Hematopoietic multipotent progenitor cell treated with erythropoietin and hydrocortisone succinate and interleukin-3 and kit ligand, for 15 days (in vitro differentiated cells): ENCODE results near the gene SLC30A10.
"Not testable (repeated sequence)": the region's sequence is repeated elsewhere in the genome, so short reads cannot be mapped to it uniquely, and the experiment has no call there.

Experiments used
- DNase-seq: peaks from one replicate; pipeline ENCODE4 v3.0.0-alpha.2; 2015; ENCODE audit warnings: low spot score

SLC30A10 gene

GRCh38 chr1:219927956-219928790 is at the start of gene SLC30A10:
Gene SLC30A10, minus strand, starts transcription at chr1:219928557. Its CDS starts 117 bp downstream, at chr1:219928440.
- peak; percentile 15 for DNase-seq

GRCh38 chr1:219973213-219973612 is 44.9 kb upstream of the SLC30A10 start:
- DNase-seq, result peak; percentile 69

- DNase-seq, result no peak
These were observed 39.0 kb upstream of the SLC30A10 start for GRCh38 chr1:219967361-219967760.

GRCh38 chr1:219966071-219966349 is 37.7 kb upstream of the SLC30A10 start:
- DNase-seq, result no peak

GRCh38 chr1:219965285-219966070 is 37.1 kb upstream of the SLC30A10 start:
- no peak for DNase-seq

- no peak for DNase-seq
These were observed 35.1 kb upstream of the SLC30A10 start for GRCh38 chr1:219963432-219963831.

- no peak for DNase-seq
These were observed 33.3 kb upstream of the SLC30A10 start for GRCh38 chr1:219961684-219962083.

- no peak for DNase-seq
These were observed 31.3 kb upstream of the SLC30A10 start for GRCh38 chr1:219959540-219960203.

- no peak for DNase-seq
These were observed 30.6 kb upstream of the SLC30A10 start for GRCh38 chr1:219958875-219959417.

- no peak for DNase-seq
These were observed 26.5 kb upstream of the SLC30A10 start for GRCh38 chr1:219954736-219955421.

GRCh38 chr1:219954052-219954451 is 25.7 kb upstream of the SLC30A10 start:
- no peak for DNase-seq

- no peak for DNase-seq
These were observed 24.0 kb upstream of the SLC30A10 start for GRCh38 chr1:219952361-219952760.

GRCh38 chr1:219949227-219949626 is 20.9 kb upstream of the SLC30A10 start:
- not testable (repeated sequence) for DNase-seq

GRCh38 chr1:219948766-219949165 is 20.4 kb upstream of the SLC30A10 start:
- not testable (repeated sequence) for DNase-seq

GRCh38 chr1:219945795-219946194 is 17.4 kb upstream of the SLC30A10 start:
- no peak for DNase-seq

GRCh38 chr1:219941179-219942118 is 13.1 kb upstream of the SLC30A10 start:
- no peak for DNase-seq

- DNase-seq, result no peak
These were observed 12.3 kb upstream of the SLC30A10 start for GRCh38 chr1:219940707-219941106.

GRCh38 chr1:219938706-219939105 is 10.3 kb upstream of the SLC30A10 start:
- DNase-seq, result no peak

- DNase-seq, result not testable (repeated sequence)
These were observed 5.4 kb upstream of the SLC30A10 start for GRCh38 chr1:219933763-219934162.

- no peak for DNase-seq
These were observed 2.7 kb upstream of the SLC30A10 start for GRCh38 chr1:219931033-219931432.

GRCh38 chr1:219928791-219929118 is 398 bp upstream of the SLC30A10 start:
- no peak for DNase-seq
